CD4-positive, alpha-beta T cell treated with Interleukin-17A for 4 hours (primary cell): Measurements from ENCODE around the gene BACE1-AS.
A peak's percentile ranks its signal among the peaks of the same experiment; 100 is the strongest.

Source experiments
- DNase-seq: peaks from one replicate; pipeline ENCODE4 v3.0.0-alpha.2; 2020; ENCODE audit warnings: mixed read lengths

BACE1-AS gene

DNA sequence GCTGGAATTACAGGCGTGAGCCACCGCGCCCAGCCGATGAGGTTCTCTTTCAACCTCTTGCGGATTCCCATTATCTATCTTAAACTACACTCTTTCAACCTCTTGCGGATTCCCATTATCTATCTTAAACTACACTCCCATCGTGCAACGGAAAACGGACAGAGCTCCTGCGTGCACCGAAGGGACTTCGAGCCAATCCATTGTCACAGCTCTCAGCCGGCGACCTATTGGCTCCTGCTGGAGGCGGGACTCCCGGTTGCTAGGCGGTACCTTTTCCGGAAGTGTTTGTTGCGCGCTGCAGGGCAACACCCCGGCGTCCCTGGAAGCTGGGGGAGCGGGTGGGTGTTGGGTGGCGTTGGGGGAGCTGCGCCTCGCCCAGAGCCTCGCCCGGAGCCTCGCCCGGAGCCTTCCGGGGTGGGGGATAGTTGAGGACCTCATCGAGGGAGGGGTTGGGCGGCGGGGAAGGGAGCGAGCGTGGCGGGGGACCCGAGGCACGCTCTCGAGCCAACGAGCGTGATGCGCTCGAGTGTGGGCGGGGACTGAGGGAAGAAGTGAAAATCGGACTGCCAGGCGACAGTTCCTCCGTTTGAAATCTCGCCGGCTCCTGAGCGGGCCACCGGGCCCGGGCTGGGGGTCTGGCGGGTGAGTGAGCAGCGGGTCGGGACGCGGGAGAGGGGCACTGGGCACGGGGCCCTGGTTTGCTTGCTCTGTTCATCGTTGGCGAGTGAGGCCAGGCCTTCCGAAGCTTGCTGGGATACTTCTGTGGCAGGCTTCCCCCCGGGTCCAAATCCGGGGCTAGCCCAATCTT is 36.6 kb downstream of the BACE1-AS start, which contains the start of gene CEP164:
Gene CEP164, plus strand, starts transcription at position 288 of the 808 bp plus-strand sequence. CDS start 10,733 bp downstream, outside the sequence.
- peak; percentile 96 for DNase-seq

DNA sequence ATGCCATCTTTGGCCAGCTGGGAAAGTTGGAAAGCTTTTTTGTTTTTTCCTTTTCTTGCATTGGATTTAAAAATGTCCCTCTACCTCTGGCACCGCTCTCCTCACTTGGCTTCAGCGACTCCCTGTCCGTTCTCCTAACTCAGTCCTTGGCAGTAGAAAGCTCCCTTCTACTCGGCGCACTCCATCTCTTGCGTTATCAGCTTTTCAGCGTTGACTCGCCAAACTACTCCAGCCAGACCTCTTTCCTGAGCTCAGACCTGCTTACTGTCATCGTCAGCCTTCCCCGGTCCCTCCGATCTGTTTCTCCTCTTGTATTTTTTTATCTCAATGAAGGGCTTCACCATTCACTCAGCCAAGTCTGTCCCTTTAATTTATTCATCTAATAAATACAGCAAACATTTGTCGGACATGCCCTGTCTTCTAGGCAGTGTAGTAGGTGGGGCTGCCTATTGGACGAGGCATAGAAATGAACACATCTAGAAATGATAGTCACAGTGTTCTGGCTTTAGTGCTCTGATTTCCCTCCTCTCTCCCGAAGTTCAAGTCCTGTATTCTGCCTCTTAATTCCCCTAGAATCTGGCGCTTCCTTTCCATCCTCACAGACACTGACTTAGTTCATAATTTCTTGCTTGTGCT is 37.3 kb downstream of the BACE1-AS start:
- DNase-seq, result no peak

DNA sequence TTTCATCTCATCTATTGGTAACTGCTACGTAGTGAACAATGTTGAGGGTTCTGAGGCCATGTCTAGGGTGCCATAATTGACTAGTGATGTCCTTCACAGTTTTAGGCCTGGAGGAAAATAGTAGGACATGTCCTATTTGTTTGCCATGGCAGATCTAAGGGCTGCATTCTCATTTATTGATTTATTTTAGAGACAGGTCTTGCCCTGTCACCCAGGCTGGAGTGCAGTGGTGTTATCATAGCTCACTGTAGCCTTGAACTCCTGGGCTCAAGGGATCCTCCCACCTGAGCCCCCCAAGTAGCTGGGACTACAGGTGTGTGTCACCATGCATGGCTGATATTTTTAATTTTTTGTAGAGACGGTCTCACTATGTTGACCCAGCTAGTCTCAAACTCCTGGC is 41.7 kb downstream of the BACE1-AS start:
- no peak for DNase-seq

DNA sequence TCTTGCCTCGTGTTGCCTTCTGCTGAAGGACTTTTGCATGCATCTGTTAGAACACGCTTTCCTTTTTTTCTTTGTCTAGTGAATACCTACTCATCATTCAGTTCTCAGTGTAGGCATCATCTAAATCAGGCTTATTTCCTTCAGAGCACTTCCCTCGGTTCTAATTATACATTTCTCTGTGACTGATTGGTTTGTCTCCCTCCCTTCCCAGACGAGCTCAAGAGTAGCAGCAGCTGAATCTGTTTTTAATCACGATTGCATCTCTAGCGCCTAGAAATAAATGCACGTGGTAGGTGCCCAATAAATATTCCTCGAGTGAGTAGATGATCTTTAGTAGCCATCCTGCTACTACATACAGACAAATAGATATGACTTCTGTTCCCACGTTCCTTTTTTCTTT is 42.8 kb downstream of the BACE1-AS start:
- DNase-seq, result no peak

DNA sequence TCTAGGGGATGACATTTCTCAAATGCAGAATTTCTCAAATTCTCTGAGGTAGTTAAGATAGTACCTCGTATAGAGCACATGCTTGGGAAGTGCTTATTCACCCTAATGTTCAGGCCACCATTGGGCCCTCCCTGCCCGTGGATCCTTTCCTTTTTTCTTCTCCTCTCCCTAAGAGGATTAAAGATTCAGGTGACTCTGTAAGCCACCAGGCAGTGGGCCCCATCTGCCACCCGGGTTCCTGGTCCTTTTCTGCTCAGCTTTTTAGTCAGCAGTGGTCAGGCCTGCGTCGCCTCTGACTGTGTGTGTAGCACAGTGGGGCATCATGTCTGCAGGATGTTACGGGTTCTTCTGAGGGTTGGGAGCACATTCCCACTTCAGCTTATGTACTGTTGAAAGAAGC is 43.8 kb downstream of the BACE1-AS start:
- DNase-seq, result no peak

DNA sequence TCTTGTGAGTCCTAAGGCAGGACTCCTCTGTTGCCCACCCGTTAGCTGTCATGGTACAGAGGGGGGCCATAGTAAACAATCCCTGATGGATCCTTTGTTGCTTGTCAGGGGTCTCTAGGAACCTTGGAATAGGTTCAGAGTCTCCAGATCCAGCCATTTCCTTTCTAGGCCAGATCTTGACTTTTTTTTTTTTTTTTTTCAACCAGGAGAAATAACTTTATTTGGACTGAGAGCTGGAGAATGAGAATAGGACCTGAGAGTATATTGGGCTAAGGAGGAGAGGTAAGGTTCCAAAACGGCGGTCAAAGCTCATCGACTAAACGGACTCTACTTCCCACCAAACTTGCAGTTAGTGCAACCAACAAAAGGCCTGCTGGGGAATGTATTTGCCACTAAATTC is 44.3 kb downstream of the BACE1-AS start:
- DNase-seq, result no peak

DNA sequence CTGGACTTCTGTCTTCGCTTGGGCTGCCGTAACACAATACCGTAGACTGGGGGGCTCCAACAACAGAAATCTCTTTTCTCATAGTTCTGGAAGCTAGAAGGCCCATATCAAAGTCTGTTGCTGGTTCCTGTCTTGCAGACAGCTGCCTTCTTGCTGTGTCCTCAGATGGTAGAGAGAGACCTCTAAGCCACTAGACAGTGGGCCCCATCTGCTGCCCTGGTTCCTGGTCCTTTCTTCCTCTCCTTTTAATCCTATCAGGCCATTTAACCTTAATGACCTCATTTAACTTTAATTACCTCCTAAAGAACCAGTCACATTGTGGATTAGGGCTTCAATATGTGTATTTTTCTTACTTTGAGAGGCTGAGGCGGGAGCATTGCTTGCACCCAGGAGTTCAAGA is 45.9 kb downstream of the BACE1-AS start:
- no peak for DNase-seq
